ENCODE results near the gene FHL2. TPM values are rescaled to one million over a fixed set of nuclear protein-coding genes. Genes with fewer than 3 reads are reported as not detected.
A peak's percentile ranks its signal among the peaks of the same experiment; 100 is the strongest.

Gene FHL2
- total and polyA plus RNA-seq, 2 donors (not counting 1 experiment from before 2014, with no cell fraction given), result not detected

DNA sequence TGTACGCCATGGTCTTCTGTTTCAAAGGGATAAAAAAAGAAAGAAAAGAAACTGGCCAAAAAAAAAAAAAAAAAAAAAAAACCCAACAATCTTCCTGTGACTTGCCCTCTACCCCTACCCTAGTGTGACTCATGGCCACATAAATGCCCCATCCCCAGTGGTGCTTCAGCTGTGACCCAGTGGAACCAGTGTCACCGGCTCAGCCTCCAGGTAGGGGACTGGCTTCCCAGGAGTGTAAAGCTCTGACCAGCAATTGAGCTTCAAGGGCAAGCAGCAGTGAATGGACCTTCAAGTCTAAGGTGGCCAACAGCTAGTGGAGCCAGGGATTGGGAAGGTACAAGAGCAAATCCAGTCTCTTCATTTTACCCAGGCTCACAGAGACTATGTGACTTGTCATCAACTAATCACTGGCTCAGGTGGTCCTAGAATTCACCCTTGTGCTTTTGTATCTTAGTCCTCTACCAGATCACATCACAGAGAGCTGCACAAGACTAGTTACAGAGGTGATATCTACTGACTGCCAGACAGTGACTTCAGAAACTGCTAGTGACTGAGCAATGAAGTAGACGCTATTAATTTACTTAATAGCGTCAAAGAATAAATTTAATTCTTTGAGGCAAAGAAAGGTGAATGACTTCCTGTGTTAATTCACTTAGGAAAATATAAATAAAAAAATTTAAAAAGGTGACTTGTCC, 68.0 kb downstream of the FHL2 start:
- Histone ChIP-seq H3K27ac (ENCODE audit: low read length in 2 of 2) (peak overlapping the region in 1 of 2 donors; percentile 92), H3K27me3 (replicated peaks in 1 of 4; ENCODE audit: control extremely low read depth in 1 of 4, control insufficient read depth in 3 of 4, insufficient read depth in 4 of 4, low read length in 3 of 4) (no peaks in the 10 kb centered on the region), H2AFZ (ENCODE audit: insufficient read depth, low read depth, low read length, poor library complexity, severe bottlenecking) (peak overlapping the region; percentile 97), H3K4me3 (ENCODE audit: control extremely low read depth in 1 of 5, extremely low read depth in 1 of 5, insufficient read depth in 1 of 5, low read depth in 2 of 5, low read length in 4 of 5) (no peak overlapping the region), H4K20me1 (ENCODE audit: control insufficient read depth, insufficient read depth, low read length, poor library complexity, severe bottlenecking) (no peaks in the 10 kb centered on the region), H3K9ac (ENCODE audit: low read length) (peak overlapping the region; percentile 96), H3K36me3 (replicated peaks in 1 of 2; ENCODE audit: control extremely low read depth in 1 of 2, control insufficient read depth in 1 of 2, extremely low read depth in 1 of 2, insufficient read depth in 2 of 2, low read length in 1 of 2) (no peaks in the 10 kb centered on the region), H3K9me3 (ENCODE audit: control extremely low read depth in 1 of 3, control insufficient read depth in 2 of 3, insufficient read depth in 1 of 3, low read length in 2 of 3) (no peaks in the 10 kb centered on the region), H3K4me1 (ENCODE audit: control insufficient read depth in 2 of 2, insufficient read depth in 2 of 2, low read length in 2 of 2) (peaks cover 21 to 25% of the 10 kb centered on the region in 2 donors), H3K4me2 (replicated peaks; ENCODE audit: low read depth, low read length, poor library complexity, severe bottlenecking) (peak overlapping the region; percentile 91), H3K79me2 (ENCODE audit: control insufficient read depth, insufficient read depth, low read length) (peaks cover 33% of the 10 kb centered on the region)
- Mint-ChIP-seq H3K27ac (peak overlapping the region; percentile 96), H3K9me3 (ENCODE audit: insufficient read depth) (no peaks in the 10 kb centered on the region), H3K27me3 (no peaks in the 10 kb centered on the region), H3K4me3 (peak overlapping the region; percentile 92), H3K4me1 (peaks cover 30% of the 10 kb centered on the region)
- TF ChIP-seq EZH2 (IDR thresholded peaks at IDR 0.05; ENCODE audit: borderline replicate concordance, insufficient read depth, low read depth, low read length, poor library complexity, severe bottlenecking), result no peak
- TF ChIP-seq, protein P1, sequence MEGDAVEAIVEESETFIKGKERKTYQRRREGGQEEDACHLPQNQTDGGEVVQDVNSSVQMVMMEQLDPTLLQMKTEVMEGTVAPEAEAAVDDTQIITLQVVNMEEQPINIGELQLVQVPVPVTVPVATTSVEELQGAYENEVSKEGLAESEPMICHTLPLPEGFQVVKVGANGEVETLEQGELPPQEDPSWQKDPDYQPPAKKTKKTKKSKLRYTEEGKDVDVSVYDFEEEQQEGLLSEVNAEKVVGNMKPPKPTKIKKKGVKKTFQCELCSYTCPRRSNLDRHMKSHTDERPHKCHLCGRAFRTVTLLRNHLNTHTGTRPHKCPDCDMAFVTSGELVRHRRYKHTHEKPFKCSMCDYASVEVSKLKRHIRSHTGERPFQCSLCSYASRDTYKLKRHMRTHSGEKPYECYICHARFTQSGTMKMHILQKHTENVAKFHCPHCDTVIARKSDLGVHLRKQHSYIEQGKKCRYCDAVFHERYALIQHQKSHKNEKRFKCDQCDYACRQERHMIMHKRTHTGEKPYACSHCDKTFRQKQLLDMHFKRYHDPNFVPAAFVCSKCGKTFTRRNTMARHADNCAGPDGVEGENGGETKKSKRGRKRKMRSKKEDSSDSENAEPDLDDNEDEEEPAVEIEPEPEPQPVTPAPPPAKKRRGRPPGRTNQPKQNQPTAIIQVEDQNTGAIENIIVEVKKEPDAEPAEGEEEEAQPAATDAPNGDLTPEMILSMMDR (IDR thresholded peaks at IDR 0.05), result no peak
- ATAC-seq (ENCODE audit: low read depth), result no peak
- no peak for DNase-seq
- 100% methylated on average over 1 of the region's 4 CpGs for WGBS (ENCODE audit: insufficient coverage)
- CTCF ChIA-PET, result interaction anchor here (0.7 kb wide), 1 partner anchor 485 kb away, joined by 3 read pairs; no protein-coding TSS in a partner anchor
- POLR2A ChIA-PET, result no interaction called here
- intact Hi-C loops (cut with micrococcal nuclease), result loop anchor here (10.0 kb wide), 1 partner anchor 414 kb away; the partner anchor contains the start of gene NCK2

Data from B cell (primary cell).